Caco-2 (cell line): ENCODE measurements around the gene EHHADH. TPM values are rescaled to one million over a fixed set of nuclear protein-coding genes. Genes with fewer than 3 reads are reported as not detected.
"Not testable (repeated sequence)": the region's sequence is repeated elsewhere in the genome, so short reads cannot be mapped to it uniquely, and the experiment has no call there.

Experiments used
- Bru-seq: library from RNA; stranded (reverse); fragments of 400-500 nt; gene quantifications from one replicate; lab custom pipeline; 2021; lab: Mats Ljungman, UMichigan
- BruChase-seq, 2 experiments: library from RNA; stranded (reverse); fragments of 400-500 nt; gene quantifications; one replicate each; lab custom pipeline; 2021; lab: Mats Ljungman, UMichigan
- BruUV-seq: library from RNA; stranded (reverse); fragments of 400-500 nt; replicated peaks from 2 replicates; lab custom pipeline; 2021; lab: Mats Ljungman, UMichigan
- CTCF ChIA-PET: fragments of 300-600 bp; sonication (Branson Sonifier 250); formaldehyde crosslinking; loops from one replicate; lab custom pipeline; 2022; ENCODE audit warnings: antibody characterized with exemption; lab: Charles Lee
- POLR2A ChIA-PET: fragments of 300-600 bp; sonication (Branson Sonifier 250); formaldehyde crosslinking; loops from one replicate; lab custom pipeline; 2022; ENCODE audit warnings: antibody characterized with exemption; lab: Charles Lee
- DNase-seq, 2 experiments: peaks; one replicate each; pipeline versions ENCODE4 v3.0.0 to v3.0.0-alpha.2; 2020 to 2022
- H3K27me3 ChIP-seq: replicated peaks from 2 replicates; pipeline ENCODE4 v1.6.0; 2011; ENCODE audit warnings: low read length; ENCODE audit not compliant: control insufficient read depth, insufficient read depth
- H3K36me3 ChIP-seq: 2 replicates; pipeline ENCODE4 v1.5.1; 2011; ENCODE audit warnings: low read length; ENCODE audit not compliant: control insufficient read depth, insufficient read depth
- H3K4me1 ChIP-seq: fragments of 250-450 bp; sonication (Bioruptor Pico); 2 replicates; pipeline ENCODE4 v1.5.1; 2020; ENCODE audit warnings: mild to moderate bottlenecking
- H3K4me3 ChIP-seq: 2 replicates; pipeline ENCODE4 v1.5.1; 2011; ENCODE audit warnings: low read depth, mild to moderate bottlenecking, control low read depth, low read length
- H3K9me3 ChIP-seq: fragments of 250-450 bp; sonication (Bioruptor Pico); 2 replicates; pipeline ENCODE4 v1.5.1; 2020; ENCODE audit warnings: mild to moderate bottlenecking, moderate library complexity
- H3K27ac Mint-ChIP-seq: one replicate; pipeline ENCODE4 v1.8.0; 2022; ENCODE audit warnings: mixed read lengths; ENCODE audit not compliant: unreplicated experiment
- H3K27me3 Mint-ChIP-seq: one replicate; pipeline ENCODE4 v1.8.0; 2022; ENCODE audit warnings: mixed read lengths; ENCODE audit not compliant: insufficient read depth, unreplicated experiment
- H3K36me3 Mint-ChIP-seq: one replicate; pipeline ENCODE4 v1.8.0; 2022; ENCODE audit warnings: mild to moderate bottlenecking, mixed read lengths; ENCODE audit not compliant: insufficient read depth, unreplicated experiment
- H3K4me1 Mint-ChIP-seq: one replicate; pipeline ENCODE4 v1.8.0; 2022; ENCODE audit warnings: low read depth, mixed read lengths; ENCODE audit not compliant: unreplicated experiment
- H3K4me3 Mint-ChIP-seq: one replicate; pipeline ENCODE4 v1.8.0; 2022; ENCODE audit warnings: mild to moderate bottlenecking, moderate library complexity, mixed read lengths; ENCODE audit not compliant: unreplicated experiment
- H3K9me3 Mint-ChIP-seq: one replicate; pipeline ENCODE4 v1.8.0; 2022; ENCODE audit warnings: mixed read lengths; ENCODE audit not compliant: unreplicated experiment
- intact Hi-C: fragments of 100-400 bp; cut with micrococcal nuclease; formaldehyde crosslinking; loops from one replicate; pipeline ENCODE4 v1.10.0; 2022; ENCODE audit not compliant: unreplicated experiment
- long read RNA-seq: library from polyadenylated mRNA; stranded (forward); transcript quantifications from one replicate; pipeline ENCODE4 v2.0.0, GENCODE V29; 2022
- total RNA-seq: library from RNA; stranded (reverse); gene quantifications from 2 replicates; pipeline ENCODE4 v1.2.3, GENCODE V29; 2022
- TF ChIP-seq, protein P1 (sequence below), 2 experiments: fragments of 200-600 bp in 1 of 2; IDR thresholded peaks; 1 replicate in 1 of 2; 2 replicates in 1 of 2; pipeline versions ENCODE4 v1.5.1 to v1.8.0; 2011 to 2022; ENCODE audit warnings: antibody characterized with exemption in 1 of 2, control low read depth in 1 of 2, inconsistent platforms in 1 of 2, low read depth in 1 of 2, low read length in 1 of 2, mild to moderate bottlenecking in 1 of 2, moderate library complexity in 1 of 2; ENCODE audit not compliant: insufficient read depth in 1 of 2, severe bottlenecking in 1 of 2, unreplicated experiment in 1 of 2

The EHHADH gene
- total RNA-seq (24.9 and 25.0 TPM in 2 replicates), Bru-seq, nascent RNA (percentile 80 among the genes with signal in this experiment), BruChase-seq, experiment 1, labeled RNA remaining after a 2-hour chase (percentile 69 among the genes with signal in this experiment), BruChase-seq, experiment 2, labeled RNA remaining after a 6-hour chase (percentile 70 among the genes with signal in this experiment)
- long read RNA-seq, transcript EHHADH-201 (7 exons, 3,850 nt), result major isoform, 11 of 20 reads
- long read RNA-seq, partial matches to known transcripts, result 1 of 20 reads
- long read RNA-seq, other reads (novel, unspliced or antisense), result 7 of 20 reads

DNA sequence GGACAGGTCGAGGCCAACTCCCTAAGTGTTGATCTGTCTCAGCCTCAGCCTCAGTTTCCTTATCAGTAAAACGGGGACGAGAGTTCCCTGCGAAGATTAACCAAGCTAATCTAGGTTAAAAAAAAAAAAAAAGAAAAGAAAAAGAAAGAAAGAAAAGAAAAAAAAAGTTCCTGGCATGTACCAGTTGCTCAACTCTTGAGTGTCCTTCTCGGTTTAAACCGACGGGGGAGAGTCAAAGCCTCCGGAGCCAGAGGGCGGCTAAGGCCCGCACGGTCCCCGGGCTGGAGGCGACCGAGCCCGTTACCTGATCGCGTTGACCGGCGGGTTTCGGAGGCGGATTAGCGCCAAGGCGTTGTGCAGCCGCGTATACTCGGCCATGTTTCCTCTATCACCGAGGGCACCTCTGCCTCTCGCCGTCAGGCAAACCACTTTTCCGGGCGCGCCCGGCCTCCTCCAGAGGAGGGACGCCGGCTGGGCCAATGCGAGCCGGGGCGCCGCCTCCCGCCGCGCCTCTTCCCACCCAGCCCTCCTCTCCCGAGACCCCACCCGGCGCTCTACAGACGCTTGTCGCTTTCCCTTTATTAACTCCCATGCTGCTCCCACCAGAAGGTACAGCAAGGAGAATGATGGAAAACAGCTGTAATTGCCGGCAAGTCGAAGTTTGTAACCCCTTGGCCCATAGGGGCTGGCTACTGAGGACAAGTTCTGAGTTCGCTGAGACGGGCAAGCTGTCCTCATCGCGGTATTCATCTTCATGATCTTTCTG is at the start of gene EHHADH:
EHHADH (minus strand) TSS at position 405 of the 766 bp plus-strand sequence; CDS start at position 378, 27 bp downstream.
- H3K4me3 Mint-ChIP-seq, result peak within 1 kb of the TSS; percentile 83
- peaks cover 6% of the 10 kb centered on the region for H3K36me3 Mint-ChIP-seq
- H3K4me1 Mint-ChIP-seq, result peaks cover 26% of the 10 kb centered on the region
- H3K27me3 Mint-ChIP-seq, result no peaks in the 10 kb centered on the region
- H3K27ac Mint-ChIP-seq, result peak within 1 kb of the TSS; percentile 92
- no peaks in the 10 kb centered on the region for H3K9me3 Mint-ChIP-seq
- DNase-seq, result peak; percentile 74 to 79
- Histone ChIP-seq H3K4me3 (peak within 1 kb of the TSS; percentile 46), H3K9me3 (no peaks in the 10 kb centered on the region), H3K4me1 (peaks cover 25% of the 10 kb centered on the region), H3K36me3 (peaks cover 2% of the 10 kb centered on the region), H3K27me3 (no peaks in the 10 kb centered on the region)
- TF ChIP-seq, protein P1, sequence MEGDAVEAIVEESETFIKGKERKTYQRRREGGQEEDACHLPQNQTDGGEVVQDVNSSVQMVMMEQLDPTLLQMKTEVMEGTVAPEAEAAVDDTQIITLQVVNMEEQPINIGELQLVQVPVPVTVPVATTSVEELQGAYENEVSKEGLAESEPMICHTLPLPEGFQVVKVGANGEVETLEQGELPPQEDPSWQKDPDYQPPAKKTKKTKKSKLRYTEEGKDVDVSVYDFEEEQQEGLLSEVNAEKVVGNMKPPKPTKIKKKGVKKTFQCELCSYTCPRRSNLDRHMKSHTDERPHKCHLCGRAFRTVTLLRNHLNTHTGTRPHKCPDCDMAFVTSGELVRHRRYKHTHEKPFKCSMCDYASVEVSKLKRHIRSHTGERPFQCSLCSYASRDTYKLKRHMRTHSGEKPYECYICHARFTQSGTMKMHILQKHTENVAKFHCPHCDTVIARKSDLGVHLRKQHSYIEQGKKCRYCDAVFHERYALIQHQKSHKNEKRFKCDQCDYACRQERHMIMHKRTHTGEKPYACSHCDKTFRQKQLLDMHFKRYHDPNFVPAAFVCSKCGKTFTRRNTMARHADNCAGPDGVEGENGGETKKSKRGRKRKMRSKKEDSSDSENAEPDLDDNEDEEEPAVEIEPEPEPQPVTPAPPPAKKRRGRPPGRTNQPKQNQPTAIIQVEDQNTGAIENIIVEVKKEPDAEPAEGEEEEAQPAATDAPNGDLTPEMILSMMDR (IDR thresholded peaks at IDR 0.05; ENCODE audit: insufficient read depth in 1 of 2, low read depth in 1 of 2, low read length in 1 of 2, severe bottlenecking in 1 of 2, unreplicated experiment in 1 of 2), result no peak
- ChIA-PET CTCF (no interaction called here), POLR2A (no interaction called here)
- BruUV-seq, result TSS peak; percentile 70
- intact Hi-C loops, result loop anchor here (1.0 kb wide), 1 partner anchor 16 kb away; no protein-coding TSS in a partner anchor

DNA sequence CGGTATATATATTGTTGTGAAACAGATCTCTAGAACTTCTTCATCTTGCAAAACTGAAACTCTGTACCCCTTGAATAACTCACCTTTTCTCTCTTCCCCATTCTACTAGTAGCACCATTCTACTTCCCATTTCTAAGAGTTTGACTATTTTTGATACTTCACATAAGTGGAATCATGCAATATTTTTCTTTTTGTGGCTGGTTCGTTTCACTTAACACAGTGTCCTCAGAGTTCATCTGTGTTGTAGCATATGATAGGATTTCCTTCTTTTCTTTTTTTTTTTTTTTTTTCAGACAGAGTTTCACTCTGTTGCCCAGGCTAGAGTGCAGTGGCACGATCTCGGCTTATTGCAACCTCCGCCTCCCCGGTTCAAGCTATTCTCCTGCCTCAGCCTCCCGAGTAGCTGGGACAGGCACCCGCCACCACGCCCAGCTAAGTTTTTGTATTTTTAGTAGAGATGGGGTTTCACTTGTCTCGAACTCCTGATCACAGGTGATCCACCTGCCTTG is 46.1 kb upstream of the EHHADH start:
- CTCF ChIA-PET, H3K9me3 ChIP-seq, H3K27me3 Mint-ChIP-seq, POLR2A ChIA-PET, H3K27ac Mint-ChIP-seq, H3K4me3 ChIP-seq, H3K36me3 ChIP-seq, H3K4me1 Mint-ChIP-seq, H3K36me3 Mint-ChIP-seq, H3K4me1 ChIP-seq, BruUV-seq, intact Hi-C loops, H3K4me3 Mint-ChIP-seq, DNase-seq, H3K9me3 Mint-ChIP-seq, H3K27me3 ChIP-seq: not testable (repeated sequence)

DNA sequence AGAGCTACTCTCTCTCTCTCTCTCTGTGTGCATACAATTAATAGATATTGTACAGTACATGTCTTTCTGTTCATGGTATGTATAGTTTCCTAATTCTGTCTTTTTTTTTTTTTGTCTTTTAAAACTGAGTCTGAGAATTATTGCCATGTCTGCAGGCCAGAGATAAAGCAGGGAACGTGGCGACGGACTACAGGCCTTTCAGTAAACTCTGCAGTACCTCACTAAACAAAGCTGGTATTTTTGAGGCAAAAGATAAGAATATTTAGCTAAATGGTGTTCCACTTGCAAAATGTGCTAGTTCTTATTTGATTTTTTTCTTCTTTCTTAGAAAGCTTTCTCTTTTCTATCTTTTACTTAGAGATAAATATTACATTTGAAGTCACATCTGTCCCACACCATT is 44.0 kb upstream of the EHHADH start:
- Histone ChIP-seq H3K27me3 (no peaks in the 10 kb centered on the region), H3K4me3 (no peak overlapping the region), H3K9me3 (no peaks in the 10 kb centered on the region), H3K36me3 (no peaks in the 10 kb centered on the region), H3K4me1 (no peaks in the 10 kb centered on the region)
- Mint-ChIP-seq H3K4me1 (no peaks in the 10 kb centered on the region), H3K36me3 (no peaks in the 10 kb centered on the region), H3K27ac (no peak overlapping the region), H3K27me3 (no peaks in the 10 kb centered on the region), H3K9me3 (no peaks in the 10 kb centered on the region), H3K4me3 (no peak overlapping the region)
- intact Hi-C loops, result no loop called here
- no TSS peak for BruUV-seq
- TF ChIP-seq, protein P1 (IDR thresholded peaks at IDR 0.05; ENCODE audit: insufficient read depth in 1 of 2, low read depth in 1 of 2, low read length in 1 of 2, severe bottlenecking in 1 of 2, unreplicated experiment in 1 of 2), result no peak
- no peak for DNase-seq
- ChIA-PET POLR2A (interaction anchor here (0.7 kb wide), 1 partner anchor 515 kb away, joined by 4 read pairs; no protein-coding TSS in a partner anchor), CTCF (no interaction called here)
